ENCODE measurements around the gene RNF32.

Gene RNF32

GRCh38 chr7:156669035-156669828, 28.7 kb downstream of the RNF32 start:
- no peak for TF ChIP-seq CTCF (IDR thresholded peaks at IDR 0.05; ENCODE audit: low read depth, low read length)
- DNase-seq (ENCODE audit: extremely low read depth, low read depth), result no peak

GRCh38 chr7:156673454-156673853, 32.9 kb downstream of the RNF32 start:
- no peak for TF ChIP-seq CTCF (IDR thresholded peaks at IDR 0.05; ENCODE audit: low read depth, low read length)

GRCh38 chr7:156673902-156674301, 33.3 kb downstream of the RNF32 start:
- TF ChIP-seq CTCF (IDR thresholded peaks at IDR 0.05; ENCODE audit: low read depth, low read length), result no peak
- DNase-seq (ENCODE audit: extremely low read depth, low read depth), result no peak

More at GRCh38 chr7:156673454-156673853, 32.9 kb downstream of the RNF32 start:
- no peak for DNase-seq (ENCODE audit: extremely low read depth, low read depth)

GRCh38 chr7:156675721-156676120, 35.1 kb downstream of the RNF32 start:
- TF ChIP-seq CTCF (IDR thresholded peaks at IDR 0.05; ENCODE audit: low read depth, low read length), result no peak
- DNase-seq (ENCODE audit: extremely low read depth, low read depth), result no peak

- TF ChIP-seq CTCF (IDR thresholded peaks at IDR 0.05; ENCODE audit: low read depth, low read length), result no peak
- no peak for DNase-seq (ENCODE audit: extremely low read depth, low read depth)
These were observed 35.7 kb downstream of the RNF32 start for GRCh38 chr7:156676263-156676662.

GRCh38 chr7:156677374-156678054, 36.9 kb downstream of the RNF32 start:
- TF ChIP-seq CTCF (IDR thresholded peaks at IDR 0.05; ENCODE audit: low read depth, low read length), result no peak
- no peak for DNase-seq (ENCODE audit: extremely low read depth, low read depth)

- no peak for DNase-seq (ENCODE audit: extremely low read depth, low read depth)
- TF ChIP-seq CTCF (IDR thresholded peaks at IDR 0.05; ENCODE audit: low read depth, low read length), result no peak
These were observed 39.7 kb downstream of the RNF32 start for GRCh38 chr7:156680281-156680680.
